NCI-H774 (cell line): ENCODE measurements around the gene RAD51B.
"Not testable (repeated sequence)": the region's sequence is repeated elsewhere in the genome, so short reads cannot be mapped to it uniquely, and the experiment has no call there.

ENCODE experiments used
- DNase-seq: peaks from one replicate; lab custom pipeline; 2025; lab: John Stamatoyannopoulos, UW

The RAD51B gene

DNA sequence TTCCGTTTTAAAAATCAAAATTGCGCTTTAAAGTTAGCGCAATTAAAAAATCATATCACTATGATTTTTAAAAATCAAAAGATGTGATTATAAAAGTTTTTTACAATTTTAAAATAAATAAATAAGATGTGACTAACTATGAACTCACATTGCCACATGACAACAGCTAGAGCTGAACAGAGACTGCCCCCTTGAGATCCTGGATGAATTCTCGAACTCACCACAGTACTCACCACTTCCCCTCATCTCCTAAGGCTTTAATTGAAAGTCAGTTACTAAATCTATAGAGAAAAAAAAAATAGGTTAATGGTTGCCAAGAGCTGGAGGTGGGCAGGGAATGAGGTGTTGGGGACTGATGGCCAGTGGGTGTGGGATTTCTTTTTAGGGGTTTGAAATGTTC is 589.1 kb downstream of the RAD51B start:
- no peak for DNase-seq

DNA sequence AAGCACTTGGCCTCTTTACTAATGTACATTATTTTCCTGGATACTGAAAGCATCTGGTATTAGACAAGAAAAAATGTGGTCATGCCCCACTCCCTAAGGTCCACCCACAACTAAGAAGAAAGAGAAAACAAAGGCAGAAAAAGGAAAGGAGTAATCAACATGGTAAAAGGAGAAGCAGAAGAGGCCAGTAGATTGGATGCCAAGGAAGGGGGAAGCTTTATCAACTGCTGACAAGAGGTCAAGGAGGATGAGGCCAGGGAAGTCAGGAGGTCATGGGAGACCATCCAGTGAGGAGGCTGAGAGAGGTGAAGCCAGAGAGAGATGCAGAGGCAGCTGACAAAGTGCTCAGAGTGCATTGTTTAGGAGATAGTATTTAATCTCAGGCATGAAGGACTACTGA is 589.8 kb downstream of the RAD51B start:
- no peak for DNase-seq

DNA sequence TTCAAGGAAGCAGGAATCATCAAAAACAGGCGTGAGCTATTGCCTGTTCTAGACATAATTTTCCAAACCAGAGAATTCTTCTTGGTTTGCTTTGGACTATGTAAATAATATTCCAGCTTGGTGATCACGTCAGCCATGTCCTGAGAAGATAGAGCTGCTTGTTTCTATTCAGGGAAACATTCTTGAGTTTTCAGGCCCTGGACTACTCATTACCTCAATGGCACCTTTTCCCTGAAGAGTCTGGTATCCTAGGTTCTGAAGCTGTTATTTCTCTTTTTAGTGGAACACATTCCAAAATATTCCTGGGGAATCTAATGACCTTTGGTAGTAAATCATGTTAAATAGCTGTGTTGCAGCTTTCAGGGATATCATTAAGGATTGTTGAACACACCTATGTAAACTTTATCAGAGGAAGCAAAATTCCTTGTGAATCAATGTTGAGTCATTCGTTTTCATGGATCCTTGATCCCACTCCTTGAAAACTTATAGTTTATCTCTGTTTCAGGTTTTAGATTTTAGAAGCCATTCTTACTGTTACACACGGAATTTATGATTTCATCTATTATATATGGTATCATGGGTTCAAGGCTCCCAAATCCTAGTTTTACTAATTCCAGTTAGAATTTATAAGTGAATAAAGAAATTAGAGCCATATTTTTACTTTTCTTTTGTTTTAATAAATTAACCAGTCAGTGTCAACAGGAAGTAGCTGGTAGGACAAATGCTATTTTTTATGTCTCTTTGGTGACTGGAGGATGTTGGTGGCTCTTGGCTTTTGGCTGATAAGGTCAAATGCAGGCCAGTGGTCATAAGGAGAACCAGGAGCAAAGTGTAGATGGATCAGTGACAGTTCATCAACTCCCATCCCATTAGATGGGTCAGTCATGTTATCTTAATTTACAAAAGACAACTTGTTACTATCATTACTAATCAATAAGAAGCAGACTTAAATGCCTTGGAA is 593.2 kb downstream of the RAD51B start:
- no peak for DNase-seq

DNA sequence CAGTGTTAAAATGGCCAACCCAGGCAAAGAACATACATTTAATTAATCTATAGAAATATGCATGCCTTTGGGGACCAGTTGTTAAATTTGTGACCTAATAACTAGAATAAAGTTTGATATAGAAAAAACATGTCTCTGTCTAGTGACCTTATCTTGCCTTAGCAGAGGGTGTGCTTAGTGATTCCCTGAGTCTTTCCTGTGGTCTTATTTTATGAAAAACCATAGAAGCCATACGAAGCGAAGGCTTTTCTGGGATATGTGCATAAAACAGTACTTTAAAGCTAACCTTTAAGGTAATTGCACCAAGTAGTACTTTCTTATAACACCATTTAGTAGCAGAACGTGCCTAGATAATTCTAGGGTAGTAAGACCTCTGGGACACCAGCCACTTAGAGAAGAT is 593.9 kb downstream of the RAD51B start:
- no peak for DNase-seq

DNA sequence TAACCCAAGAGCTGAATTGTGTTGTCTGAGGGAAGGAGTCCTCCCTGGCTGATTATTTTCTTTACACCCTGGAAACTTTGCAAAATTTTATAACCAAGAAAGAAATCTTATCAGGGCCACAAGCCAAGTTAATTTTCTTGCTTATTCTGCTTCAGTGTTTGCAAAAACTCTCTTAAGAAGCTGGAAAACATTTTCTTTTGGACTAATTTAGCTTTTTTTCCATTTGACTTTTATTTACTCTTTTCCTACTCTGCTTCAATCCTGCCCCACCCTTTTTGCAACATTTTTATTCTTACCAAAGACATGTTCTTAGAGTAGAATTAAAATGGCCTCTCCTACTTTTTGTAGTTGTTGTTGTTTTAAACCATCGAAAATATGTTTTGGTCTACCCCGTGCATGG is 594.5 kb downstream of the RAD51B start:
- DNase-seq: no peak

DNA sequence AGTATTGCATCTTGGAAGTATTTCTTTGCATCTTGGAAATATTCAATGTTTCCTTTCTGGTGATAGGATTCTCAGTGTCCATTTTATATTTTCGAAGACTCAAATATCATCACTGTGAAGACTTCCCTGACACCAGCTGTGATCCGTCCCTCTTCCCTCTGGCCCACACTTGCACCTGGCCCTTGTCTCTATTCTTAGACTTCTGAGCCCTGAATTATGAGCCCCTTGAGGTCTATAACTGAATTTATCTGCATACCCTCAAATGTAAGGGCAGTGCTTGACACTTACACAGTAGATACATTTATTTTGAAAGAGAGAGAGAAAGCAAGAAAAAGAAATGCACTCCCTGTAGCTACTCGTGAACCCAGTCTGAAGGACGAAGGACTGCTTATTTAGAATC is 596.6 kb downstream of the RAD51B start:
- no peak for DNase-seq

DNA sequence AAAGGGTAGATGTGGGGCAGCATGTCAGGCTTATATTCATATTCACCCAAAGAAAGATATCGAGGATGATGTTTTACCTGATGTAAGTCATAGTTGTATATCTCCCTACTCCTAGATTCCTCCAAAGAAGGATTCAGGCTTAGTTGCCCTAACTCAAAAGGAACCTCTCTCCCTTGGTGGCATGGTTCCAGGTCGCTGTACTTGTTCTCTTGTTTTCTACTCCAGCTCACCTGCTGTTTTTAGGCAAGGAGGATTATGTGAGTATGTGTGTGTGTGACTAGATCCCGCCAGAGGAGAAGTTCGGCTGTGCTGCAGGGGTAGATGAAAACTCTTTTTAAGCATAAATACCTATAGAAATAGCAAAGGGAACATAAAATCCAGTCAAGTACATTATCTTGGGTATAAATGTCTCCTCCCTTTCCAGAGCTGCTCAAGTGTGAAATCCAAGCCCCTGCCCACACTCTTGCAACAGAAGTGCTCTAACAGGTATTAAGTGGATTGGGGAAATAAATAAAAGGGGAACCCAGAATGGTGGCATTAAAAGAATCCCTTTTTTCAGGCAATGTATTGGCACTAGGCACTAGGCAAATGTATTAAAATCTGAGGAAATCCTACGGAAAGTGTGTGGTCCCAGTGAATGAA is 597.6 kb downstream of the RAD51B start:
- no peak for DNase-seq

DNA sequence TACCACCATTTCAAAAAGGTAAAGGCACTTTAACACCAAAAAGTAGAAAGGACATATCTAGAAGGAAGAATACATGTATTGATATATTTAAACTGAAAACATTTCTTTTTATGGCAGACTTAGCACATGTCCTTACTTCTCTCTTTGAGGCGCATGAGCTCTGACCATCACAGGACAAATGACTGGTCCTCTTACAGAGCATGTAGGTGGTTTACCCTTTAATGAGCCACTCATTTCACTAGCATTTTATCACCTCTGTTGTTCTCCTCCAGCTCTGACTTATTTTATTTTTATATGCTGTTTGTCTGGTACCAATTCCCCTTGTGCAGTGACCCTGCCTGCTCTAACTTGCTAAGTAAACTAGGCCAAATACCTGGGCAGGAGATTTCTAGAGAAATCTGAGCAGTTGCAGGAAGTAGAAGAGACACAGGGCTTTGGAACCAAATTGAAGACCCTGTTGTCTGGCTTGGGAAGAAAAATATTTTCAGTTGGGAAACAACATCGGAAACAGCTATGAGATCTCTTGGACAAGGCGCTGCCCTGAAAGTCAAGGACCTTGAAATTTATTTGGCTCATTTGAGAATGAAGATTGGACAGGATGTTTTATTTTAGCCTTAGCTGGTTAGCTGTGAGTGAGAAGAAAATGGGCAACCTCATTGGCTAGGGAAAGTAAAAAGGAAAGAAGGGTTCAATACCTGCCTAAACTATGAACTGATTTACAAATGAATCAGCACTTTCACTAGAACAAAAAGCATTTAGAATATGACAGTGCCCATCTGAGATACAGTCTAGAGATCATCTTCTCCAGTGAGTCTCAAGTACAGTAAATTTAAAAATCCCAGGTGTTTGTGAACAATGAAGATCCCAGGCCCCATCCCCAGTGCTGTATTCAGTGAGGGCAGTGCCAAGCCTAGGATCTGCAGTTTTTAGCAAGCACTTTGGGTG is 598.9 kb downstream of the RAD51B start:
- DNase-seq: no peak

DNA sequence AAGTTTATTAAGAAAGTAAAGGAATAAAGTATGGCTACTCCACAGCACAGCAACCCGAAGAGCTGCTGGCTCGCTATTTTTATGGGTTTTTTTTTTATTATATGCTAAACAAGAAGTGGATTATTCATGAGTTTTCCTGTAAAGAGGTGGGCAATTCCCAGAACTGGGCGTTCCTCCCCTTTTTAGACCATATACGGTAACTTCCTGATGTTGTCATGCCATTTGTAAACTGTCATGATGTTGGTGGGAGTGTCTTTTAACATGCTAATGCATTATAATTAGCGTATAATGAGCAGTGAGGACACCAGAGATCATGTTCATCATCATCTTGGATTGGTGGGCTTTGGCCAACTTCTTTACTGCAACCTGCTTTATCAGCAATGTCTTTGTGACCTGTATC is 600.8 kb downstream of the RAD51B start:
- no peak for DNase-seq

DNA sequence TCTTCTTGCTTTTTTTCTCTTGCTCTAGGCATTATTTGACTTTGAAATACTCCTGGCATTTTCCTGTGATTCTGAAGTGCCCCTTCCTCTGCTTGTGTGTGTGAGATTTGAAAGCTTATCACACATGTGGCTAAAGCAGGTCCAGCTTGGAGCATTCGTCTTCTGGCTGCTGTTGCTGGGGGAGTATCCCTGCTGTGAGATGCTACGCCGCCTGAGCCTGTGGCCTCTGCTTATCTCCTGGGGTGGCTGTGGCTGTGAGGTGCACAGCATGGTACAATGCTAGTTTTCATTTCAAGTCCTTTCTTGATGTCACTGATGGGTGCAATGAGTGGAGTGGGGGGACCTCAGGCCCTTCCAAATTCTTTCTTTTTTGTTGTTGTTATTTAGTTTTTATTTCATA is 601.5 kb downstream of the RAD51B start:
- no peak for DNase-seq

DNA sequence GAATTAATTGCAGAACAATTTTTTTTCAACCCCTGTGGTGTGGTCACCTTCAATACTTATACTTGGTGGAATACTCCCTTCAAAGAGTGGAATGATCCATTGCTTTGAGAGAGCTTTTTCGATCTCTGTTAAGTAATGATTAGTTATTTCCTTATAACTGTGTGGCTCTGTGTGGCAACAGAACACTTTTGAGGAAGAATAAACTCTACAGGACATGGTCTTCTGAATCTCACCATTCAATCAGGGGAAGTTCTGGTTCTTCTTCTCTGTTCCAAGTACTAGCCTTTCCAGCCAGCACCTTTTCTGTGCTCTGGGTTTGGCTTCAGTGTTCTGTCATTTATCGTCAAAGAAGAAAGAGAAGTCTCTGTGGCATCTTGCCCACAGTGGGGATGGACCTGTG is 604.1 kb downstream of the RAD51B start:
- no peak for DNase-seq

DNA sequence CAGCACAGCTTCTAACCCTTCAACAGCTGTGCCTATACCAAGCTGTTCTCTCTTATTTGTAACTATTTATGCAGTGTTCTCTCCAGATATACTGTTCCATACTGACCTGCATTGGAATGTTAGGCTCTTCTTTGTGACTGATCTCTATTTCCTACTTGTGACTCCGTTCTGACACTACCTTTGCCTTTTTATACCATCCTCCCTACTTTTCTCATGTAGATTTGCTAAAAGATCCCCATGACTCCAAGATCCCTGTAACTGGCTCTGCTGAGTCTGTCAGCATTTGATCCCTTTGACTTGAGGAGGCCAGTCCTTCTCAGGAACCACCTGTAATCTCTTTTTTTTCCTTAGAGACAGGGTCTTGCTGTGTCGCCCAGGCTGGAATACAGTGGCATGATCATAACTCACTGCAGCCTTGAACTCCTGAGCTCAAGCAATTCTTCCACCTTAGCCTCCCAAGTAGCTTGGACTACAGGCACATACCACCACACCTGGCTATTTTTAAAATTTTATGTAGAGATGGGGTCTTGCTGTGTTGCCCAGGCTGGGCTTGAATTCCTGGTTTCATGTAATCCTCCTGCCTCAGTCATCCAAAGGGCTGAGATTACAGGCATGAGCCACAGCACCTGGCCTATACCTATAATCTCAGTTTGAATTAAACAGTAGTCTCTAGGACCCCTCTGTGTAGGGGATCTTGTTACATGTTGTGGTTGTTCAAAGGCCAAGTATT is 605.0 kb downstream of the RAD51B start:
- DNase-seq: no peak

DNA sequence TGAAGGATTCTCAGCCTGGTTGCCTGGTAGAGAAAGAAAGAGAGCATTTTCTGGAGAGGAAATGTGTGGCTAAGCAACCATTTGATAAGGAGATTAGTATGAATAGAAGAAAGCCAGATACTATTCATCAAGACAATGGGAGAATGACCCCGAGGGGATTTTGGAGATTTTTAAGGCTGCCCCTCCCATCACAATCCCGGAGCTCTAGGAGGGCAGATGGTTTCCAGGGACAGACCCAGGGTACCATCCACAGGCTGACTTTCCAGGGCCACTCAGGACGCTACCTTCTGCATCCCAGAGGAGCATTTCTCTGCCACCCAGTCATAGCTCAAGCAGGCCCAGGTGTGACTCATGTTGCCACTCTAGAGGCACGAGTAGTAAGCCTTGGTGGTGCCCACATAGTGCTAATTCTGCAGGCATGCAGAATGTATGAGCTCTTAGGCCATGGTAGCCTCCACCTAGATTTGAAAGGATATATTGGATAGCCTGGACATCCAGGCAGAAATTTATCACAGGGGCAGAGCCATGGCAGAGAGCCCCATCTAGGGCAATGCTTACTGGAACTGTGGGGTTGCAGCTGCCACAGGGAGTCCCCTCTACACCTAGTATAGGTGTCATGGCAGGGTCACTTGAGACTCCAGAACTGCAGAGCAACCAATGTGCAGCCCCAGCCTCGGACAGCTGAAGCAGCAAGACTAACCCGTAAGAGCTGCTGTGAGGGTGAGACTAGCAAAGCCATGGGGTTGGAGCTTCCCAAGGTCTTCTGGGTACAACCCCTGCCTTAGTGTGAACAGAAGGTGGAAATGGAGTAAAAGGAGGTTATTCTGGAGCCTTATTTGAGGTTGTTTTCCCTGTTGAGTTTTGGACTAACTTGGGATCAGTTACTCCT is 607.3 kb downstream of the RAD51B start:
- no peak for DNase-seq

DNA sequence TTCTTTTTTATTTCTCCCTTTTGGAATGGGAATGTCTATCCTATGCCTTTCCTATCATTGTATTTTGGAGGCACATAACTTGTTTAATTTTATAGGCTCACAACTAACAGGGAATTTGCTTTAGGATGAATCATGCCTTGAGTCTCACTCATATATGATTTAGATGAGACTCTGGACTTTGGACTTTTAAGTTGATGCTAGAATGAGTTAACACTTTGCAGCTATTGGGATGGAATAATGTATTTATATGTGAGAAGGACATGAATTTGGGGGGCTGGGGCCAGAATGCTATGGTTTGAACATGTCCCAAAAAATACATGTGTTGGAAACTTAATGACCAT is 607.9 kb downstream of the RAD51B start:
- no peak for DNase-seq

DNA sequence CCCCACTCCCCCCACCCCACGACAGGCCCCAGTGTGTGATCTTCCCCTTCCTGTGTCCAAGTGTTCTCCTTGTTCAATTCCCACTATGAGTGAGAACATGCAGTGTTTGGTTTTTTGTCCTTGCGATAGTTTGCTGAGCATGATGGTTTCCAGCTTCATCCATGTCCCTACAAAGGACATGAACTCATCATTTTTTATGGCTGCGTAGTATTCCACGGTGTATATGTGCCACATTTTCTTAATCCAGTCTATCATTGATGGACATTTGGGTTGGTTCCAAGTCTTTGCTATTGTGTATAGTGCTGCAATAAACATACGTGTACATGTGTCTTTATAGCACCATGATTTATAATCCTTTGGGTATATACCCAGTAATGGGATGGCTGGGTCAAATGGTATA is 609.3 kb downstream of the RAD51B start:
- not testable (repeated sequence) for DNase-seq

DNA sequence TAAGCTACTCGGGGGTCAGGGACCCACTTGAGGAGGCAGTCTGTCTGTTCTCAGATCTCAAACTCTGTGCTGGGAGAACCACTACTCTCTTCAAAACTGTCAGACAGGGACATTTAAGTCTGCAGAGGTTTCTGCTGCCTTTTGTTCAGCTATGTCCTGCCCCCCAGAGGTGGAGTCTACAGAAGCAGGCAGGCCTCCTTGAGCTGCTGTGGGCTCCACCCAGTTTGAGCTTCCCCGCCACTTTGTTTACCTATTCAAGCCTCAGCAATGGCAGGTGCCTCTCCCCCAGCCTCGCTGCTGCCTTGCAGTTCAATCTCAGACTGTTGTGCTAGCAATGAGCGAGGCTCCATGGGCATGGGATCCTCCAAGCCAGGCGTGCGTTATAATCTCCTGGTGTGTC is 614.6 kb downstream of the RAD51B start:
- not testable (repeated sequence) for DNase-seq

DNA sequence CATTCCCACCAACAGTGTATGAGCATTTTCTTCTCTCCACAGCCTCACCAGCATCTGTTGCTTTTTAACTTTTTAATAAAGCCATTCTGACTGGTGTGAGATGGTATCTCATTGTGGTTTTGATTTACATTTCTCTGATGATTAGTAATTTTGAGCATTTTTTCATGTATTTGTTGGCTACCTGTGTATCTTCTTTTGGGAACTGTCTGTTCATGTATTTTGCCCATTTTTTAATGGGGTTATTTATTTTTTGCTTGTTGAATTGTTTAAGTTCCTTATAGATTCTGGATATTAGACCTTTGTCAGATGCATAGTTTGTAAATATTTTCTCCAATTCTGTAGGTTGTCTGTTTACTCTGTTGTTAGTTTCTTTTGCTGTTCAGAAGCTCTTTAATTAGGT is 616.1 kb downstream of the RAD51B start:
- not testable (repeated sequence) for DNase-seq

DNA sequence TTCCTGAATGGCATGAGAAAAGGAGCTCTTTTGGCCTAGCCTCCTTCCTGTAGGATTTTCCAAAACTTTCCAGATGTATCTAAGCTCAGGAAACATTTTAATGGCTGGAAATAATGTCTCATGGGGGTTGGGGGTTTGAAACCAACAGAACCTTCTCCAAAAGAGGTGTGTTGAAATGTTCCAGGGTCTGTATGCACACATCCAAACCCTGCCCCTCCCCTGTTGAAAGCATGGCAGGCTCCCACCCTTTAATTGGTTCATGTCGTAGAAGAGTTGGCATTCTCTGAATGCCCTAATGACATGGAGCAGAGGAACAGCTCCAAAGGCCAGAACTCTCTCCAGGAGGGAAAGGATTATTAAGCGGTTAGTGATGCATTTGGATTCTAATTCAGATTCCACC is 620.1 kb downstream of the RAD51B start:
- DNase-seq: no peak

DNA sequence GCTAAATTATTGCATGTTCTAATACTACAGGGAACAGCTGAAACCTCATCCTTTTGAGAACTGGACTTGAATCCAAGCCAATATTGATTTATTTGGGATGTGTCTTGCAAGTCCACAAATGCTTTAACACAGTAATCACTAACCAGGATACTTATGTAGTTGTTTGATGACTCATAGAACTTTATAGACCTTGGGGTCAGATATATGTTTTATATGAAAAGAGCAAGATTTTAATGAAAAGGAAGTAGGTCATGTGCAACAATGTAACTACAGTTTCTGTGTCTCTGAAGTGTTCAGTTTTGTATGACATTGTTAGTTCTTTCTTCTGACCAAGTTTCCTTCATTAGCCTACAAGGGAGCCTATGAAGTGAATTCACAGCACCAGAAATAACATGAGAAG is 621.2 kb downstream of the RAD51B start:
- no peak for DNase-seq

DNA sequence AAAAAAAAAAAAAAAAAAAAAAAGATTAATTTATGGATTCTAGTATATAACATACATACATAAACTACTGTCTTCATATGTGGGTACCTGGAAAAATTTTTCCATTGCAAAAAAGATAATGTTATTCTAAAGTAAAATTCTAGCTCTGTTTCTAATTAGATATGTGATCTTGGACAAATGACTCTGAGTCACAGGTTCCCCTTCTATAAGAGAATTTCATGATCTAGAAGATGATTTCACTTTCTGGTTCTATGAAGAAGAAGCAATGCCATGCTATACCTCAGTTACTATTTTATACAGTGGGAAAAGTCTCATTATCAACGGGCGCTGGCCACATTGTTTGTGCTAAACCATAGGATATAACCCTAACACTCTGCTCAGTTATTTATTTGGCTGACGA is 622.0 kb downstream of the RAD51B start:
- no peak for DNase-seq
